Measurements from ENCODE around the gene HYAL2. TPM values are rescaled to one million over a fixed set of nuclear protein-coding genes. Genes with fewer than 3 reads are reported as not detected.
A peak's percentile ranks its signal among the peaks of the same experiment; 100 is the strongest.

Gene HYAL2
- total and polyA plus RNA-seq, 9 of the 15 experiments (the other 6 are each of a cell fraction or from before 2014, with no cell fraction given), result 0.36 to 22.7 (median 11.4) TPM; not detected in 1

- no peak for TF ChIP-seq ZNF263 (CRISPR knock-in tag; IDR thresholded peaks at IDR 0.05; ENCODE audit: borderline replicate concordance)
- TF ChIP-seq ZNF707 (CRISPR knock-in tag; conservative IDR thresholded peaks at IDR 0.05), result no peak
- TF ChIP-seq, protein P1, sequence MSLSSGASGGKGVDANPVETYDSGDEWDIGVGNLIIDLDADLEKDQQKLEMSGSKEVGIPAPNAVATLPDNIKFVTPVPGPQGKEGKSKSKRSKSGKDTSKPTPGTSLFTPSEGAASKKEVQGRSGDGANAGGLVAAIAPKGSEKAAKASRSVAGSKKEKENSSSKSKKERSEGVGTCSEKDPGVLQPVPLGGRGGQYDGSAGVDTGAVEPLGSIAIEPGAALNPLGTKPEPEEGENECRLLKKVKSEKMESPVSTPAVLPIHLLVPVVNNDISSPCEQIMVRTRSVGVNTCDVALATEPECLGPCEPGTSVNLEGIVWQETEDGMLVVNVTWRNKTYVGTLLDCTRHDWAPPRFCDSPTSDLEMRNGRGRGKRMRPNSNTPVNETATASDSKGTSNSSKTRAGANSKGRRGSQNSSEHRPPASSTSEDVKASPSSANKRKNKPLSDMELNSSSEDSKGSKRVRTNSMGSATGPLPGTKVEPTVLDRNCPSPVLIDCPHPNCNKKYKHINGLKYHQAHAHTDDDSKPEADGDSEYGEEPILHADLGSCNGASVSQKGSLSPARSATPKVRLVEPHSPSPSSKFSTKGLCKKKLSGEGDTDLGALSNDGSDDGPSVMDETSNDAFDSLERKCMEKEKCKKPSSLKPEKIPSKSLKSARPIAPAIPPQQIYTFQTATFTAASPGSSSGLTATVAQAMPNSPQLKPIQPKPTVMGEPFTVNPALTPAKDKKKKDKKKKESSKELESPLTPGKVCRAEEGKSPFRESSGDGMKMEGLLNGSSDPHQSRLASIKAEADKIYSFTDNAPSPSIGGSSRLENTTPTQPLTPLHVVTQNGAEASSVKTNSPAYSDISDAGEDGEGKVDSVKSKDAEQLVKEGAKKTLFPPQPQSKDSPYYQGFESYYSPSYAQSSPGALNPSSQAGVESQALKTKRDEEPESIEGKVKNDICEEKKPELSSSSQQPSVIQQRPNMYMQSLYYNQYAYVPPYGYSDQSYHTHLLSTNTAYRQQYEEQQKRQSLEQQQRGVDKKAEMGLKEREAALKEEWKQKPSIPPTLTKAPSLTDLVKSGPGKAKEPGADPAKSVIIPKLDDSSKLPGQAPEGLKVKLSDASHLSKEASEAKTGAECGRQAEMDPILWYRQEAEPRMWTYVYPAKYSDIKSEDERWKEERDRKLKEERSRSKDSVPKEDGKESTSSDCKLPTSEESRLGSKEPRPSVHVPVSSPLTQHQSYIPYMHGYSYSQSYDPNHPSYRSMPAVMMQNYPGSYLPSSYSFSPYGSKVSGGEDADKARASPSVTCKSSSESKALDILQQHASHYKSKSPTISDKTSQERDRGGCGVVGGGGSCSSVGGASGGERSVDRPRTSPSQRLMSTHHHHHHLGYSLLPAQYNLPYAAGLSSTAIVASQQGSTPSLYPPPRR (CRISPR knock-in tag; IDR thresholded peaks at IDR 0.05; ENCODE audit: borderline replicate concordance), result no peak
- no peak for TF ChIP-seq DLX4 (CRISPR knock-in tag; IDR thresholded peaks at IDR 0.05)
- TF ChIP-seq ZBTB7A (IDR thresholded peaks at IDR 0.05; ENCODE audit: borderline replicate concordance, control insufficient read depth, low read depth, low read length), result peak; percentile 41; the same call in 1 of the 2 replicates
- no peak for TF ChIP-seq PHB2 (IDR thresholded peaks at IDR 0.05; ENCODE audit: low read depth)
- no peak for TF ChIP-seq CCNT2 (IDR thresholded peaks at IDR 0.05; ENCODE audit: borderline replicate concordance, extremely low read depth, insufficient read length, low read depth, low read length)
- TF ChIP-seq CHD1 (IDR thresholded peaks at IDR 0.05; ENCODE audit: low read length), result peak; percentile 68
- no peak for TF ChIP-seq ZNF830 (CRISPR knock-in tag; IDR thresholded peaks at IDR 0.05)
- 0 out of 2 replicates have a peak, but pooled peaks have one; percentile 13 for TF ChIP-seq CBX1 (IDR thresholded peaks at IDR 0.05; ENCODE audit: low read depth)
- no peak for TF ChIP-seq STAT5B (CRISPR knock-in tag; IDR thresholded peaks at IDR 0.05)
- TF ChIP-seq ETS2 (tag; IDR thresholded peaks at IDR 0.05; ENCODE audit: borderline replicate concordance, poor library complexity, severe bottlenecking), result no peak
- no peak for TF ChIP-seq SPI1 (IDR thresholded peaks at IDR 0.05; ENCODE audit: borderline replicate concordance, low read depth, low read length)
- no peak for TF ChIP-seq POLR2G (IDR thresholded peaks at IDR 0.05; ENCODE audit: low read depth, low read length)
Measured at GRCh38 chr3:50336452-50337174, 14.1 kb upstream of the HYAL2 start (continued).
